MV-4-11 (cell line): ENCODE results near the gene GALK1.

Experiments
- DNase-seq: peaks from one replicate; lab custom pipeline; 2025; lab: John Stamatoyannopoulos, UW

GALK1 gene

DNA sequence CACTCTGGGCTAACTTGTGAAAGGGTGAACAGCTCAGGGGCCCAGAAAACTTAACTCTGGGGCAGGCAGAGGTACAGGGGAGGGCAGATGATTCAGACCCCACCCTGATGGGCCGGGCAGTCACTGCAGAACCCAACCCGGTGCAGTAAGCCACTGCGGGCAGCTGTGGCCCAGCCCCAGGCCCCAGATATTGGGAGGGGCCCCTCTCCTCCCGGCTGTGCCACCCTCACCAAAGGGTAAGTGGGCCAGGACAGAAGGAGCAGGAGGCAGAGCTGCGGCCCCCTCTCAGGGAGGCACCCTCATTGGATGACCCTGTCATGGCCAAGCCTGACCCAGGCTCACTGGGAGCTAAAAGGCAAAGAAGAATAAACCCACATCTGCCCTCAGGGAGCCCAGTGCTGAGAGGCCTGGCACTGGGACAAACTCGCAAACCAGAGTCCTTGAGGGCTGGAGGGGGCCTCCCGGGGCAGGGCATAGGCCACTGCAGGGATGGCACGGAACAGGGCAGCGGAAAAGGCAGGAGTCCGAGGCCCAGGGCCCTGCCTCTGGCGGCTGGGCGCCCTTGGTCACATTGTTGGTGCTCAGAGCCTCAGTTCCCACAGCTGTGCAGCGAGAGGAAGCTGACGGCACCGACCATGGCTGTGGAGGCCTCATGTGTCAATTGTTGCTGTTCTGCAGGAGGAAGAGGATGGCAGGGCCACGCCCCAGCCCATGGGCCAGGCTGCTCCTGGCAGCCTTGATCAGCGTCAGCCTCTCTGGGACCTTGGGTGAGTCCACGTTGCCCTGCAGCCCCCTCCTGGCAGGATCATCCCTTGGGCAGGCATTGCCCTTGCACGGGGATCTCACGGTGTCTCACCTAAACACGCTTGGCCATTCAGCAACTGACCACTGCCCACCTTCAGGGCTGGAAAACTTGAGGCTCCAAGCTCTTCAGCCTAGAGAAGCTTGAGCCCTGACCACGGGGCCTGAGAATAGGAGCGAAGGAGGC lies 40.7 kb downstream of the GALK1 start:
- peak; percentile 6 for DNase-seq

DNA sequence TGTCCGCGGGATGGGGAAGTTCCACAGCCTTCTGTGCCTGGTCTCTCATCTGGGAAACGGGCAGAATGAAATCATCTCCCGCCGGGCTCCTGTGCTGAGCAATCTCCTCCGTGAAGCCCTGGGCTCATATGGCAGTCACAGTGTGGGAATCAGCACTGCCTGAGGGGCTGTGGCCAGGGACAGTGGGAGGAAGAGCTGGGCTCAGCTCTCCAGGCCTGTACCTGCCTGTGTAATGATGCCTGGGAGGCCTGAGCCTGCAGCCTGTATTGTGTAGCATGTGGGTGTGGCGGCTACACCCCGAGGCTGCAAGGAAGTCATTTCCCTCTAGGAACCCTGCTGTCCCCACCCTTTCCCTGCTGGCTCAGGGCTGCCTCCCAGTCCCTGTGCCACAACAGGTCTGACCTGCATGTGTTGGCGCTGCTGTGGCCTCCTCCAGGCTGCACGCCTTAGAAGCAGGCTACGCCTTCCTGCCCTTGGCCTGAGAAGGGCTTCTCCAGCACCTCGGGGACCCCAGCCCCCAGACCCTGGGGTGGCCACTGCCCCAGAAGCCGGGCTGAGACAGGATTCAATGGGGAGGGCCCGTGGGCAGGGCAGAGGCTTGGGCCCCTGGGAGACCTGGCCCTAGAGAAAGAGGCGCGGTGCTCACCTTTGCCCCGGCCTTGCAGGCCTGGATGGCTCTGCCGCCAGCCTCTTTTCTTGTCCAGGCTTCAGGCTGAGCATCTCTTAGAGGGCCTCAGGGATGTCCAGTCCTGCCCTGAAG lies 41.6 kb downstream of the GALK1 start:
- no peak for DNase-seq

DNA sequence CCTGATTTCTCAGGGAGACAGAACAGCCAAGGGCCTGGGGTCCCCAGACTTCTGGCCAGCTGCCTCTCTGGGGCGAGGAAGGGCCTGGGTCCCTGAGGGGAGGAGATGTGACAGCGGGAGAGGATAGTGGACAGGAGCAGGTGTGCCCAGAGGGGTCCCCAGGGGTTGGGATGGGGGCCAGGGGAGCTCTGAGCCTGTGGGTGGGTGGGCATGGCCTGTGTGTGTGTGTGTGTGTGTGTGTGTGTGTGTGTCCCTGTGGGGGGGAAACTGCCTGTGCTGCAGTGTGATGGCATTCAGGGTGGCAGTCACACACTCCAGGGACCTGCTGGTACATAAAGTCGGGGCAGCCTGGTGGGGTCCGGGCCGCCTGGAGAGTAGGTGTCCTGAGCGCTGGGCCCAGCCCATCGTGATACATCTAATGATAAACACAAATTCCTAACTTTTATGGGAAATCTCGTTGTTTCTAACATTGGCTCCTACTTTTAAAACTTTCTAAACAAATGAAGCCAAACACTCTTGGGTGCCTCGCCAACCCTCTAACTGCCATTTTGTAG lies 42.4 kb downstream of the GALK1 start:
- DNase-seq, result no peak

DNA sequence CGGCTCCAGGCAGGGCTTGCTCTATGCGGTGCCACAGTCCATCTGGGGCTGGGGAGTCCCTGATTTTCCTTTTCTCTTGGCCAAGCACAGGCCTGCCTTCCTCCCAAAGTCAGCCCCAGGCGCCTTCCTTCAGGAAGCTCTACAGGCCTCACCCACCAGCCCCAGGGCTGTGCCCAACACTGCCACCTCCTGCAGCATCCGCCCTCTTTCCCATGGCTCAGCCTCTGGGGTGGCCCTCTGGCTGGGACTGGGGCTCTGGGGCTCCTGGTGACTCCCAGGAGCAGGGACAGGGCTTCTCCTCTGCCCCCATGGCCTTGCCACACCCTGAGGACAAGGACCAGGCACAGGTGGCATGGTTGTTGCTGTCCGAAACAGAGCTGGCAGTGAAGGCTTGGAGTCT lies 42.9 kb downstream of the GALK1 start:
- no peak for DNase-seq

DNA sequence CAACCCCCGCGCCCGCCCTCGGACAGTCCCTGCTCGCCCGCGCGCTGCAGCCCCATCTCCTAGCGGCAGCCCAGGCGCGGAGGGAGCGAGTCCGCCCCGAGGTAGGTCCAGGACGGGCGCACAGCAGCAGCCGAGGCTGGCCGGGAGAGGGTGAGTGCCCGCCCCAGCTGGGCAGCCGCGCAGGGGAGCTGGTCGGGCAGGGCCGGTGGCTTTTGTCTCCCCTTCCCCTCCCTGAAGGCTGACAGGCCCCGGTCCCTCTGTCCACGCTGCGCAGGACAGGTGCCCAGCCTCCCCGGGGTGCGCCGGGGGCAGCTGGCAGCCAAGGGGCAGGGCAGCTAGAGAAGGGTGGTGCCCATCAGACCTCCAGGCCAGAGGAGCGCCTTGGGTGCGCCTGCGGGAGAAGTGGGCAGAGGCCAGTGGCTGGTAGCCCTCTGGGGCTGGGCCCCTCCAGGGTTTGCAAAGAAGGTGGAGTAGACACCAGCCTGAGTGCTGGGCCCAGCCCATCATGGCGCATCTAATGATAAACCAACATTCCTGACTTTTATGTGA lies 43.5 kb downstream of the GALK1 start:
- no peak for DNase-seq

DNA sequence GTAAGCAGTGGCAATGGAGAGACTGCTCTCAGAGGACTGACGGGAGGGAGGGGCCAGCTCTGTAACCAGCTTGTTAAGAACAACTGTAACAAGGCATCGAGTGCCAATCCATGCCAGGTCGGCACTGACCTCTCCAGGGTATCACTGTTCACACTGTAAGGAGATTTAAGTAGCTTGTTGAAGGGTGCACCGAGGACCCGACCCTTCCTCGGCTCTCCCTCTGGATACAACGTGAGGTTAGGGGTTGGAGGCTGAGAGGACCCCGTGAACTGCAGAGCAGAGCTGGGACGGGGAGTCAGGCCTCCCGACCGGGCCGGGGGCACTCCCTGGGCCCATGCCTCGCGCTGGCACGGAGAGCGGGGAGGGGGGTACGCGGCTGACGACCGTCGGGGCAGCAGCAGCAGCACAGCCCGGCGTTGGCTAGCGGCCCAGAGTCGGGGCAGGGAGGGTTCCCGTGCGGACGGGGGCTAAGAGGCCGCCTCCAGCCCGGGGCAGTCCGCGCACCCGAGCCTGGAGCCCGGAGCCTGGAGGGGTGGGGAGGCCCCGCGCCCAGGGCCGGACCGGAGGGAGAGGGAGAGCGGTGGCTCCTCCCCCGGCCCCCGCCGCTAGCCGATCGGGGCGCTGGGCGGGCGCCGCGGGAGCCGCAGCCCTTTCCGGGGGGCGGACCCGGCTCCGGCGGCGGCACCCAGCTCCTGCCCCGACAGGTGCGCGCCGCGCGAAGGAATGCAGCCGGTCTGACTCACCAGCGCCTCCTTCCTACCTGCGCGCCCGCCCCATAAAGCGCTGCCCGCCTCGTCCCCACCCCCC lies 44.1 kb downstream of the GALK1 start, which contains the start of gene ITGB4:
ITGB4 (plus strand) TSS at position 804 of the 807 bp plus-strand sequence. CDS start 3,245 bp downstream, outside the sequence.
- DNase-seq, result no peak

DNA sequence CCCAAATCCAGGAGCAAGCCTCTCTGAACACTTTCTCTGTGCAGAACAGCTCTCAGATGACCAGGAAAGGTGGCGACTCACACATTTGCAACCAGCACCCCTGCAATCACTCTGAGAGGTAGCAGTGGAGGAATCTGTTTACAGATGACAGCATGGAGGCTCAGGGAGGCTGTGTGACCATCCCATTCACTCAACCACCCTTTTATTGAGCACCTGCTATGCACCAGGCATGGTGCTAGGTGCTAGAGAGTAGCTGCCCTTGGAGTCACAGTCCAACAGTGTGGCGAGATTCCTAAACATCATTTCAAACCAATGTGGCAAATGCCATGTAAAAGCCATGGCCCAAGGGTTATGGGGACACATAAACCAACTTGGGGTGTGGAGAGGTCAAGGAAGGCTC lies 45.3 kb downstream of the GALK1 start:
- DNase-seq, result no peak

DNA sequence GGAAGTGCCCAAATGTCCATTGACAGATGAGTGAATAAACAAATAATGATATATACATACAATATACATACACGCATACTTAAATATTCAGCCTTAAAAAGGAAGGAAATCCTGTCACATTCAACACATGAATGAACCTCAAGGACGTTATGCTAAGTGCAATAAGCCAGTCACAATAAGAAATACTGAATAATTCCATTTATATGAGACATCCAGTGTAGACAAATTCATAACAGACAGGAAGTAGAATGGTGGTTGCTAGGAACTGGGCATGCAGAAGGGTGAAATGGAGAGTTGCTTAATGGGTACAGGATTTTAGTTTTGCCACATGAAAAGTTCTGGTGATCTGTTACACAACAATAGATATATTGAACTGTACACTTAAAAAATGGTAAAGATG lies 52.5 kb downstream of the GALK1 start:
- DNase-seq, result peak; percentile 50
